Activated gamma-delta T cell treated with Interleukin-2 at 50 U/mL for 16 hours (primary cell): ENCODE measurements around the gene PLEKHG1.
A peak's percentile ranks its signal among the peaks of the same experiment; 100 is the strongest.

Experiments
- DNase-seq: peaks from one replicate; pipeline ENCODE4 v3.0.0-alpha.2; 2020

Gene PLEKHG1

DNA sequence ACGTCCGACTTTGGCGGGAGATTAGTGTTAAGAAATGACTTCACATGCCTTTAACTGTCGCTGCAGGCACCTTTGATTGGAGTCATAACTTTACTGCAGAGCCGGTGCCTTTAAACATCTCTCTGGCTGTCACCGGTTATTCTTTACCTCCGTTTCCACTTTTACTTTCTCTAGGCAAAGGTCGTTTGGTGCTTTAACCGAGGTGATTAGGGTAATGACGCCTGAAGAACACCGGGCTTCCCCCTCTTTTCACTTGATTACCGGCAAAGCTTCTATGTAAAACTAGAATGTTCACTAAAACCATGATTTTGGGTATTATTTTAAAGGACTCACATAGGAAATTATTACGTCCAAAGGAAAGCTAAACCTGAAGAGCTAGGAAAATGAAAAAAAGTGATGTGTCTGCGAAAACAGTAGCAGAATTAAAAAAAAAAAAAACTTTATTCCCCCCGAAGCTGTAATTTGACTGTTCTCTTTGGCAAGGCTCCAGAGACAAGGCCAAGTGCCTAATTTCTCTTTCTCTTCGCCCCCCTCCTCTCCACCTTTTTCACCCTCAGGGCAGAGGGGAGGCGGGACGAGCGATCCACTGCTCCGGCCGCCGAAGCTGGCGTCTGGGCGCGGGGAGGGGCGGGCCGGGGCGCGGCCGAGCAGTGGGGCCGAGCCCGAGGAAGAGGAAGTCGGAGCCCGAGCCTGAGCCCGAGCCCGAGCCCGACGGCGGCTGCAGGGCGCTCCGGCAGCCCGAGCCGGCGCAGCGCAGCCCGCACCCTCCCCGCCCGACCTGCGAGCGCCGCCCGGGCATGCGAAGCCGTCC lies at the start of gene PLEKHG1:
PLEKHG1 (plus strand) TSS at position 687 of the 811 bp plus-strand sequence. CDS start 133,797 bp downstream, outside the sequence.
- DNase-seq, result peak; percentile 34

DNA sequence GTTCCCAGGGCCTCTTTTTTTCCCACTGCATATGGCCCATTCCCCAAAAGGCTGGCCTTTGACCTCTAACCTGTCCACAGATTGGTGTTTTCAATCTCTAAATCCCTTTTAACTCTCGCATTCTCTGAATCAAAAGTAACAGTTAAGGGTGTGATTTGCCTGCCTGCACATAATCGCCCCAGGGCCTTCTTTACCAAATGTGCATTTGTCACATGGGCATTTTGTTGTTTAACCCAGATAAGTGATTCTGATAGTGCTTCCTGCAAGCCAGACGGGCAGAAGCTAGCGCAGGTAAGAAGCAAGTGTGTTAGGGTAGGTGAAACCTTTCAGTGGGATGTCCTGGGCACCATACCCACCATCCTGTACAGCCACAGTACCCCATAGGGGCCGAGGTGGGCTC lies 49.4 kb upstream of the PLEKHG1 start:
- no peak for DNase-seq

DNA sequence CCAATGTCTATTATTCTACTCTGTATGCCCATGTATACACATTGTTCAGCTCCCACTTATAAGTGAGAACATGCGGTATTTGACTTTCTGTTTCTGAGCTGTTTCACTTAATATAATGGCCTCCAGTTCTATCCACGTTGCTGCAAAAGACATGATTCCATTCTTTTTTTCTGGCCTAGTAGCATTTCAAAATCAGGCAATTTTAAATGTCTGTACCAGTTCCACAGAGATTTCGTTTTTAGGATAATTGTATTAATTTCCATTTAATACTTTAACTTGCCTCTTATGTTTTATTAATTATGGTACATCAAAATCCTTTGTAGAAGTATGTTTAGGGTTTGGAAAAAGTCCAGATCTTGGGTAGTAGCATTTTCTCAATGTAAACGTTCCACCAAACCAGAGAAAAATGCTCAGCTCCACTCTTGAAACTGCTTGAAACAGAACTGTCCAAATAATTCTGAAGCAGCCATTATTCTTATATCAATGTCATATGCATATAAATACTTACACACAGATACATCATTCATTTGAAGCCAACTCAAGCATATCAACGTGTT lies 42.6 kb upstream of the PLEKHG1 start:
- DNase-seq, result no peak

DNA sequence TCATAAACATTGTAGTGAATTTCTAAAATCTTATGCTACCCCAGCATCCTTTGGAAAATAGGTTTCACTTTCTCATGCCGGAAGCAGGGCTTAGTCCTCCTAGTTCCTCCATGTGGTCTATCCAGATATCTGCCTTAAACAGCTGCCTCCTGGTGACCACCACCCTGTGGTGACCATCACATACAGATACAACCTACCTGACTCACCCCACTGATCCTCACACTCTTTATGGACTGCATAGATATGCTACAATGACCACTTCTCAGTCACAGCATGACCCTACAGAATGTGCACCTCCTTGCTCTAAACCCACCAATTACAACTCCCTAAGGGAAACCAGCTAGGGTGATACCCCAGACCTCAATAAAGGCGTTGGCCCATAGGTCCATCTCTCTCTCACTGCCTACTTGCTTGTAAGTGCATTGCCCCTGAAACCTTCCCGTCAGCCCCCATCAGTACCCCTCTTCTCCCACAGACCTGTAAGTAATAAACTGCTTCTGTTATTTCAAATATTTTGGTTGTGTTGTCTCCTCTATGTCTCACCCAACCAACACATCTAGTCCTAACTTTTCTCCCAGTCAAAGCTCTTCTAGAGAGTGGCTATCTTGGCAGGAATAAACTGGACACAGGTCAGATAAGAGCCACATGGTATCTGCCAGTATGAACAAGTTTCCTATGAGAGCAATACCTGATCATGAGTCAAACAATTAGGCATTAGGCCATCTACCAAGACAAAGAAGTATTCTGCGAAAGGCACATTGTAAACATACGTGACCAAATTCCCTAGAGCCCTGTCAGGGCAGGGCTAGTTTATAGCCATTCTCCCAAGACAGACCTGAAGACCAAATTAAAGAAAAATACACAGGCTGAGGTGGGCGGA lies 39.4 kb upstream of the PLEKHG1 start:
- DNase-seq, result no peak

DNA sequence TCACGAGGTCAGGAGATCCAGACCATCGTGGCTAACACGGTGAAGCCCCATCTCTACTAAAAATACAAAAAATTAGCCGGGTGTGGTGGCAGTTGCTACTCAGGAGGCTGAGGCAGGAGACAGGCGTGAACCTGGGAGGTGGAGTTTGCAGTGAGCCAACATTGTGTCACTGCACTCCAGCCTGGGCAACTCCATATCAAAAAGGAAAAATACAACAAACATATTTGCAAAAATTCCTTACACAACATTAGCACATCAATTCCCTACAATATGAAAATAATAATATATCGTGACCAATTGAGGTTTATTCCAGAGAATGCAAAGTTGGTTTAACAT lies 38.8 kb upstream of the PLEKHG1 start:
- no peak for DNase-seq

DNA sequence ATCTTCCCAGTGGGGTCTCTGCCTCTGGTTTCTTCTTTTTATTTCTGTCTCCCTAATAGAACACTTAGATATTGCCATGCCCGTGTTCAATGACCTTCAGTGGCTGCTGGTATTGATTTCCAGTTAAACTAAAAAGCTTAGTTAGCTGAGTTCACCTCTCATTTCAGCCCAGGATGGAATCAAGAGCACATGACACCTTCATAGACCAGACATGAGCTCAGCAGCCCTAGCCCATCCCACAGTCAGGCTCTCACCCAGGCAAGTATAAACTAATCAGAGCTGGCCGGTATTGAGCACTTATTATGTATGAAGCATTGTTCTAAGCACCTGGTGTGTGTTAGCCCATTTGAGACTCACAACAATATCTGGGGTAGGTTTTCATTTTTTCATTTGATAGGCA lies 33.7 kb upstream of the PLEKHG1 start:
- DNase-seq, result no peak

DNA sequence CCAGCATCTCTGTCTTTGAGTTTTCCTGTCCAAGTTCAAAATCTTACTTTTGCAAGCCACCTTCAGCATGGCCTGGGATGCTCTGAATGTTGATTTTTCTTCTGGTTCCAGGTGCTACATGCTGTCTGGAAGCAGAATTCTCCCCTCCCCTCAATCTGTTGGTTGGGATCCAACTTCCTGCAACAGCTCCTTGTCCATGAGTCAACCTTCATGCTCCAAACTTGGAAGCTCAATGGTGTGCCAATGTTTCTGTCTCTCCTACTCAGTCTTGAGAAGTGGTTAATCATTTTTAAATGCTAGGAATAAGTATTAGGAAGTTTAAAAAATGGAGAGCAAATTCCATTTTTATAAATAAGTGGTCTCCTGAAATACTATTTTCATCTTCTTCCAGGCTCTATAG lies 33.2 kb upstream of the PLEKHG1 start:
- DNase-seq, result no peak

DNA sequence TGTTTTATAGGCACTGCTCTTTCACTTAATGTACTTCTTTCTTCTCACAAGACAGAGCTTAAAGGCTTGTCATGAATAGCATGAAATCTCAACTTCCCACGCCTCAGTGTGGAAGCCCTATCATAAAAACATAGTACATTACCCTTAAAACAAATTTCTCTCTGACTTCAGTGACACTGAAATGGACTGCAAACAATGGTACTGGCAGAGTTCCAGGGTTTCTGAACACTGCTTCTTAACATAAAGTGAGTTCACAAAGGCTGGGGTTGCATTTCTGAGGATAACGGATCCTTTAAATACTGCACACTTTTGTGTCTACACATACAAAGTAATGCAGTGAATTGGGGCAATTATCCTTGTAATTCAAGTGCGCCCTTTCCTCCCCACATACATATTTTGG lies 32.3 kb upstream of the PLEKHG1 start:
- DNase-seq, result no peak

DNA sequence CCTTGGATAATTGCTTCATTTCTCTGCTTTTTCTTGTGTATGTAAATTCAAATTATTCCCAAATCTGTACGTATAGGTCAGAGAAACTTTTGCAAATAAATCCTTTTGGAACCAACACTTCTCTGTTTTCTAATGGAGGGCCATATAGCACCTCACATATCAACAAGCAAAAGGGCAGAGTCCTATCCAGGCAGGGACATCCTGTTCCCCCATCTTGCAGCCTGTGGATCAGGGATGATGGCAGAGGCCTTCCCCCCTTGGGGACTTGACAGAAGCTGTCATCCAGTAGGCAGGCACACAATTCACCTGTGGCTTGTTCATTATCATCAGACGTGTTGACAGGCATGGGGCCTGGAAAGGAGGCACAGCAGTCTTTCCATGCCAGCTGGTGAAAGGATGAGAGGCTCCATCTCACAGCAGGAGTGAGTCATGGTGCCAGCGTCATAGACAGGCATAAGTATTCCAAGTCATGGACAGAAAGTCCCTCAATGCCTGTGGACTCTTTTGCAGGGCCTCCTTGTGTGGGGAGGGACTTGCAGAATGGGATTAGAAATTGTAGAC lies 31.8 kb upstream of the PLEKHG1 start:
- DNase-seq, result no peak

DNA sequence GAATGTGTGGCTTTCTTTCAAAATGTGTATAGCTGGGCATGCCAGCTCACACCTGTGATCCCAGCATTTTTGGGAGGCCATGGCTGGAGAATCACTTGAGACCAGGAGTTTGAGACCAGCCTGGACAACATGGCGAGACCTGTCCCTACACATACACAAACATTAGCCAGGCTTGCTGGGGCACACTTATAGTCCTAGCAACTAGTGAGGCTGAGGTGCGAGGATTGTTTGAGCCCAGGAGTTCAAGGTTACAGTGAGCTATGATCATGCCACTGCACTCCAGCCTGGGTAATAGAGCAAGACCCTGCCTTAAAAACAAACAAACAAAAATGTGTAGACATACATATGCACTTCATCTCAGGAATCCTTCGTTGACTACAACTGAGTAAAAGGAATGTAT lies 31.1 kb upstream of the PLEKHG1 start:
- no peak for DNase-seq

DNA sequence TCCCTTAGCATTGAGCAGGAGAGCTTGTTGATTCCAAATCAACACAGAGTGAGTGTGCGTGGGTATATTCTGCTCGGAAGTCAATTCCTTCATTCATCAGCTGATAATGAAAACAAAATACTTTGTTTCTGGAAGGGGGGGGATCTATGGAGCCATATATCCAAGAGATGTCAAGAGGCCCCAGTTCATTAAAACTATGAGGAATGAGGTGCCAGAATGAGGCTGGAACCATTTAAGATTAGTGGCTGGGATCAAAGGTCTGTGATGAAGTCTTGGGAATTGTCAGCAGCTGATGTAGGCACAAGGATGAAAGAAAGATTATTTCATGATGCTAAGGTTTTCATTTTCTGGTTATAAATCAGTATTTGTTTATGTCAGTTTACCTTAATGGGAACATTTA lies 30.5 kb upstream of the PLEKHG1 start:
- no peak for DNase-seq

DNA sequence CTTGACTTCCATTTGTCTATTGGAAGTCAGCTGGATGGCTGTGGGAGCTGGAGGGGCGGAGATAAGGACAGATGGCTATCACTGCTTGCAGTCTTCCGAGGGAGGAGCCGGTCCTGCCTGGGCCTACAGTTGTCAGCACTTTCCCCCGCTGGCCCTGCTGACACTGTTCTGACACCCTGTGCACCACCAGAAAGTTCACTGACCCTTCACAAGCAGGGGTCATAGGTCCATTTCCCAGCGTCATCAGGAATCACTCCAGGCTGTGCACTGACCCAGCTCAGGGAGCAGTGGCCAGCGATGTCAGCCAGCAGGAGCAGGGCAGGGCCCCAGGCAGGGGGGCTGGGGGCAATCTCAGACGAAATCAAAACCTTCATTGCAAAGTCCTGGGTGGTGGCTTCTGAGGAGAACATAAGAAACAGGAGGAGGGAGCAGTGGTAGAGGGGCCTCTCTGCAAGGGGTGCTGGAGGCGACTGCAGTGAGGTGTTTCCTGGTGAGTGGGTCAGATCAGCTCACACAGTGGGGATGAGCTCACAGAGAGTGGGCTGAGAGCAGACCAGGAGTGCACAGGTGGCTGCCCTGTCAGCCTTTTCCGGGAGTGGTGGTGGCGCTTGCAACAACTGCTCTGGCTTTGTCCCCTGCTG lies 26.5 kb upstream of the PLEKHG1 start:
- no peak for DNase-seq

DNA sequence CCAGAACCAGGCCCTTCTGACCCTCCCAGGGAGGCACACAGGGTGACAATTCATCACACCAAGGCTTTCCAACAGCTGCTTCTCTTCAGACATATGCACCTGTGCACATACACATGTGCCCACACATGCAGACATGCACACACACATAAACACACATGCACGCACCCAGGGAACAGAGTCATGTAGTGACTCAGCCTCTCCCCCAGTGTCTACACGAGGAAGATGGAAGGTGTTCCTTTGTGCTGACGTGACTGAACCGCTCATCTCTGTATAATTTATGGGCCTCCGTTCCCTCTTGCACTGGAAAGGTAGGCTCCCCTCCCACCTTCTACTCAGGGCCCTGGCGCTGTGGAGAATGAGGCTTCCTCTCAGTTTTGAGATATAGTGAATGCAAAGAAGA lies 23.8 kb upstream of the PLEKHG1 start:
- DNase-seq, result no peak

DNA sequence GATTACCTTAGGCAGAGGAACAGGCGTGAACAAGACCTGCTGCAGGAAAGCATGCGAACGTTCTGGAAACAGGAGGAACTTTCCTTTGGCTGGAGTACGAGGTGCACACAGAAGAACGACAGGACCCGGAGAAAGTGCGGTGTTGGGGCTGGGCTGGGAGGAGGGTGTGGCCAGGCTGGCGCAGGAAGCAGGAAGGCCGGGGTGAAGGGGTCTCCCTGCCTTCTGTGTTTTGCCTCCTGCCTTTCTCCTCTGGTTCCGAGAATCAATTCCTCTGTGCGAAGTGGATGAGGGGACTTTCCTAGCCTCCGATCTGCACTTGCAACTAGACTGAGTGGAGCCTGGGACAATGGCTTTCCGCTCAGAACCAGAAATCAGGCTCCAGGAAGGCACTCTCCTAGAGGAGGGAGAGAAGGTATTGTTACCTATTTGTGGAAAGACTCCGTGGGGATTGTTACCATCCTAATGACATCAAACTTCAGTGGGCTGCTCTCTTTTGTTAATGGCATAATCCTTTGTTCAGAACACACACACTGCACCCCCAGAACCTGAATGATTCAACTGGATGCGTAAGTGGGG lies 22.9 kb upstream of the PLEKHG1 start:
- DNase-seq, result no peak

DNA sequence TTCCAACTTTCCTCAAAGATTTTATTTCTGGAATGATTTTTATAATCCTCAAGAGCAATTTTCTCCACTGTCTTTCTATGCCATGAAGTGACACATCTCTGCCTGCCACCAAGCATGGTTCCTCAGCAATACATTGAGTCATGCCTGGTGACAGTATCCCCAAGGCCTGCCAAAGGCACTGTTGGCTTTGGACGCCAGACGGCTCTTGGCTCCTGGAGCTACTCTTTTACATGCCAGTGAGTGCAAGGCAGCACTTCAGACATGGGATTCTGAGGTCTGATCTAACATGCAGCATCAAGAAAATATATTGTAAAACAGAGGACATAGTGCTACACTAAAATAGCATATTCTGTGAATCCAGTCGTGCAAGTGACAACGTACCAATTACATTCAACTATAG lies 20.1 kb upstream of the PLEKHG1 start:
- no peak for DNase-seq

DNA sequence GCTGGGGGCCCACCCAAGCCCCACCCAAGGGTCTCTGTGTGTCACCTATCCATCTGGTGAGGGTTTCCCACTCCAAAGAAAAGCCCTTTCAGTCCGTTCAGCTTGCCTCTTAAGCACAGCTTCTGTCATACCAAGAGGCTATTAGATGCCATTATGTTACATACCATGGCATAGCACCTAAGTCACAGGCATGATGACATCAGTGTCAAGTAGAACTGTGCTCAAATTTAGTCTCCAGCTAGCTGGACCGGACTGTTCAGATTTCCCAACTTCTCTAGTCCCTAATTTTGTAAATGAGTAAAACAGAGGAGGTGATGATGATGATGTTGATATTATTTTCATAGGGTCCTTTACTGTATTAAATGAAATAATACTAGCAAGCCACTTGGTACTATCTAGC lies 19.2 kb upstream of the PLEKHG1 start:
- no peak for DNase-seq

DNA sequence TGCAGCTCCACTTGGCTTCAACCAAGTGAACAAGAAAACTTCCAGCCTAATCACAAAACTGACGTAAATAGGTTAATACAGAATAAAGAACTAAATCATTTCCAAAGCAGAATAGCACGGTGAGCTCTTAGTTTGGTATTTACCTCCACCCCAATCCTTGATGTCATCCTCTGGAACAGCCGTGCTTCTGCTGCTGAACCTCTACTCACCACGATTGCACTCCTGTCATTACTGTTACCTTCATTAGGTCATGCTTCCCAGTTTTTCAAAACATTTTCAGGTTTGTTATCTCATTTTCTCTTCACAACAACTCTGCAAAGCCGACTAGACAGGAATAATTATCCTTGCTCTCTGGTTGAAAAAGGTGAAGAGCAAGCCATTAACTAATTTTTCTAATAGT lies 15.6 kb upstream of the PLEKHG1 start:
- DNase-seq, result no peak

DNA sequence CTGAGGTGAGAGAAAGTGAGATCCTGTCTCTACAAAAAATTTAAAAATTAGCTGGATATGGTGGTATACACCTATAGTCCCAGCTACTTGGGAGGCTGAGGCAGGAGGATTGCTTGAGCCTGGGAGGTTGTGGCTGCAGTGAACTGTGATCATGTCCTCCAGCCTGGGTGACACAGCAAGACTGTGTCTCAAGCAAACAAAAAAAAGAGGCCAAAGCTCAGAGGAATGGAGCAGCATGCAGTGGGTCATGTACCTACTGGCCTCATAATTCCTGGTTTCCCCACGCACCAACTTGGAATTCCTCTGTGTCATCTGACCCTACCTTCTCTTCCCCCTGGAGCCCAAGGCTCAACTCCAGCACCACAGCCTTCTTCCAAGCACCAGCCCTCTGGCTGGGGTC lies 15.1 kb upstream of the PLEKHG1 start:
- no peak for DNase-seq

DNA sequence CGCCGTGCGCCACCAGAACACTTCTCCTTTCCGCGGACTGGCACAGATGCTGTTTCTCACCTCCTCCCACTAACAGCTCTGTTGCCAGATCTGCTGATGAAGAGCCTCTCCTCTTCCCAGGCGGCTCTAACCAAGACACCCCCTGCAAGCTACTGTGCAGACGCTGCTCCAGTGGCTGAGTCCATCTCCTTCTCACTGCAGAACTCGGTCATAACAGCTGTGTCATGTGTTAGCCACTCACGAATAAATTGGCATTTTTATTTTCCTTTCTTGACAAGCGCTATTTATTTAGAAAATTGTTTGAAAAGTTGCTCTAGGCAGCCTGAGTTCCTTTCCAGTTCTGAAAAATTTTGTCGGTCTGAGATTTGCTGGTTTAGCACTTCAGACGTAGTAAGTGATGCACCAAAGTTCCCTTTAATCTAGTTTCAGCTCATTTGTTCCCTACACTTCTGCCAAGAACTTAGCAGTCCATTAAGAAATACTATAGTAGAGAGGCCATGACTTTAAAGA lies 12.8 kb upstream of the PLEKHG1 start:
- DNase-seq, result no peak

DNA sequence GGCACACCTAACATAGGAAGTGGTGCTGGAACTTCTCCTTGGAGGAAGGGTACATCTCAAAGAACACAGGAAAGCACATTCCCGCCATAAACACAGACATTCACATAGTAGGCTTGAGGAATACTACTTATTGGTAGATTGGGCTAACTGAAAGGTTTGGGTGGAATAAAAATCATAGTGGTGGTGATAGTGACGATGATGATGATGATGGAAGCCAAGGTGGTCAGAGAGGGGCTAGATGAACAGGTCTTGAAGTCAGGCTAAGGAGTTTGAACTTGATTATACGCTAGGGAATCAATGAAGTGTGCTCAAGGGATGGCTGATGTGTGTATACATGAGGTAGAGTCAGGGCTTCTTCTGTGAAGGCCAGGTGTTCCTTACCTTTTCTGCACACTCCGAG lies 12.0 kb upstream of the PLEKHG1 start:
- DNase-seq, result no peak

DNA sequence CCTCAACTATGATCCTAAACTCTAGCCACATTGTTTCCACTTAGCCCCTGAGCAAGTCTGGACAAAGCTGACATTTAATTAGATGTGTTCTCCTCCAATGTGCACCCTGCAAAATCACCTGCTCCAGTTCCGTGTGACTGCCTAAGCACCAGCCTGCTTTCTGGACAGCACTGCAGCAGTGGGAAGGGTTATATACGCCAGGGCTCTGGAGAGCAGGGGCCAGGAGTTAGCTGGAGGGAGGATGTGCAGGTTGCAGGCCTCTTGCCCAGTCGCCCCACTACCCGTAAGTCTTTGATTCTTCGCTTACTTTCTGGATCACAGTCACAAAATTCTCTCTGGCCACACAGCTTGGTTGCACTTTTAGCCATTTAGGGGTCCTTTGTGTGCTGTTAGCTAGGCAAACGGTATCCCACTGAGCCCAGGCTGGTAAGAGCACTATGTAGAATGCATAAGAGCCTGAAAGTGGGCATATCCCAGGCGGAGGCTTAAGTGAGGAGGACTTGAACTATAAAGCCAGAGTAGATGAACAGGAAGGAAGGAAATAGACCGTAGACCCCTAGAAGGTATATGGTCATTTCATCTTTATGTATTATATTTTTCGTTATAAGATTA lies 10.7 kb upstream of the PLEKHG1 start:
- no peak for DNase-seq

DNA sequence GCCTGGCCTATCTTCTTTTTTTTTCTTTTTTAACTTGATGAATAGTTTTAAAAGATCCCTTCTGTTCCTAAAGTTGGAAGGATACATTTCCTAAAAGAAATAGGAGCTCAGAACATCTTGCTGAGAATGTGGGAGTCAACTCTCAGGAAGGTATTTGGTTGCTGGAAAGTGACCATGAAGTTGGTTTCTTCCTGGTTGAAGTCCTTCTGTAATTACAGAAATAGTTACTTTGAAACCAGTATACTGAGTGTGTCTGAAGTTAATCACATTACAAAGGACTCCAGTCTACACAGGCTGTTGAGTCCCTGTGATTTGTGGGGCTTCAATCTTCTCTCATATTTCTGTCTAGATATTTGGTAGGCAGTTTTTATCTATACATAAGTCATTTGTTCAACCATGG lies 9.8 kb upstream of the PLEKHG1 start:
- DNase-seq, result no peak
